SK-N-SH treated with all-trans-retinoic acid at 6 μM for 48 hours (cell line): ENCODE results near the gene KIAA0825.
"Not testable (repeated sequence)": the region's sequence is repeated elsewhere in the genome, so short reads cannot be mapped to it uniquely, and the experiment has no call there.

ENCODE experiments used
- ATAC-seq: fragments of 200-7000 bp; cut with Tn5 transposase; 3 replicates; pipeline ENCODE4 v1.9.1; 2020; ENCODE audit warnings: mild to moderate bottlenecking, moderate library complexity
- ARNTL ChIP-seq: fragments of 450-650 bp; formaldehyde crosslinking; IDR thresholded peaks from 2 replicates; pipeline ENCODE4 v1.5.0; 2020; ENCODE audit warnings: low read depth, mild to moderate bottlenecking, moderate library complexity, borderline replicate concordance
- BACH2 ChIP-seq: fragments of 250-450 bp; sonication (Bioruptor Pico); IDR thresholded peaks from 2 replicates; pipeline ENCODE4 v1.9.0; 2021; ENCODE audit warnings: mild to moderate bottlenecking, borderline replicate concordance
- CSDC2 ChIP-seq: fragments of 250-450 bp; sonication (Bioruptor Pico); IDR thresholded peaks from 2 replicates; pipeline ENCODE4 v1.5.0; 2020; ENCODE audit warnings: mild to moderate bottlenecking, moderate library complexity
- ESRRG ChIP-seq: fragments of 250-450 bp; sonication (Bioruptor Pico); IDR thresholded peaks from 2 replicates; pipeline ENCODE4 v1.6.1; 2021; ENCODE audit warnings: mild to moderate bottlenecking
- GLIS3 ChIP-seq: fragments of 250-450 bp; sonication (Bioruptor Pico); IDR thresholded peaks from 2 replicates; pipeline ENCODE4 v1.5.0; 2020; ENCODE audit warnings: mild to moderate bottlenecking, moderate library complexity
- ISL1 ChIP-seq: fragments of 250-450 bp; sonication (Bioruptor Pico); IDR thresholded peaks from 2 replicates; pipeline ENCODE4 v2.1.2; 2022; ENCODE audit warnings: mild to moderate bottlenecking, moderate library complexity
- OSR1 ChIP-seq: fragments of 250-450 bp; sonication (Bioruptor Pico); IDR thresholded peaks from 2 replicates; pipeline ENCODE4 v1.8.0; 2022; ENCODE audit warnings: moderate library complexity, mild to moderate bottlenecking, inconsistent platforms
- PPARA ChIP-seq: fragments of 250-450 bp; sonication (Bioruptor Pico); IDR thresholded peaks from 2 replicates; pipeline ENCODE4 v1.5.0; 2020; ENCODE audit warnings: mild to moderate bottlenecking, borderline replicate concordance
- RARB ChIP-seq: fragments of 250-450 bp; sonication (Bioruptor Pico); IDR thresholded peaks from 2 replicates; pipeline ENCODE4 v1.8.0; 2021; ENCODE audit warnings: mild to moderate bottlenecking, moderate library complexity
- TCF4 ChIP-seq: fragments of 250-450 bp; sonication (Bioruptor Pico); IDR thresholded peaks from 2 replicates; pipeline ENCODE4 v1.8.0; 2021; ENCODE audit warnings: mild to moderate bottlenecking, moderate library complexity, borderline replicate concordance
- TOX ChIP-seq: fragments of 250-450 bp; sonication (Bioruptor Pico); IDR thresholded peaks from 2 replicates; pipeline ENCODE4 v1.8.0; 2021; ENCODE audit warnings: mild to moderate bottlenecking, moderate library complexity, borderline replicate concordance
- ZC3H10 ChIP-seq: fragments of 250-450 bp; sonication (Bioruptor Pico); IDR thresholded peaks from 2 replicates; pipeline ENCODE4 v1.5.1; 2021; ENCODE audit warnings: mild to moderate bottlenecking, moderate library complexity
- ZFP3 ChIP-seq: fragments of 250-450 bp; sonication (Bioruptor Pico); IDR thresholded peaks from 2 replicates; pipeline ENCODE4 v1.5.0; 2020; ENCODE audit warnings: mild to moderate bottlenecking, moderate library complexity
- ZFP30 ChIP-seq: fragments of 450-650 bp; formaldehyde crosslinking; IDR thresholded peaks from 2 replicates; pipeline ENCODE4 v1.5.0; 2022; ENCODE audit warnings: mild to moderate bottlenecking, moderate library complexity
- ZNF565 ChIP-seq: fragments of 450-650 bp; formaldehyde crosslinking; conservative IDR thresholded peaks from 2 replicates; pipeline ENCODE4 v1.5.0; 2020; ENCODE audit warnings: low read depth, mild to moderate bottlenecking, moderate library complexity
- ZNF70 ChIP-seq: fragments of 450-650 bp; formaldehyde crosslinking; IDR thresholded peaks from 2 replicates; pipeline ENCODE4 v1.5.0; 2020; ENCODE audit warnings: mild to moderate bottlenecking, moderate library complexity
- ZNF8 ChIP-seq: fragments of 450-650 bp; formaldehyde crosslinking; IDR thresholded peaks from 2 replicates; pipeline ENCODE4 v1.5.0; 2020; ENCODE audit warnings: mild to moderate bottlenecking, moderate library complexity
- TF ChIP-seq, protein P1 (sequence below): fragments of 250-450 bp; sonication (Bioruptor Pico); IDR thresholded peaks from 2 replicates; pipeline ENCODE4 v1.8.0; 2021; ENCODE audit warnings: low read depth, mild to moderate bottlenecking, moderate library complexity, borderline replicate concordance
- TF ChIP-seq, protein P2 (sequence below): fragments of 250-450 bp; sonication (Bioruptor Pico); IDR thresholded peaks from 2 replicates; pipeline ENCODE4 v1.5.1; 2021; ENCODE audit warnings: mild to moderate bottlenecking, moderate library complexity
- TF ChIP-seq, protein P3 (sequence below): fragments of 250-450 bp; sonication (Bioruptor Pico); IDR thresholded peaks from 2 replicates; pipeline ENCODE4 v1.5.1; 2020; ENCODE audit warnings: low read depth, mild to moderate bottlenecking, moderate library complexity
- TF ChIP-seq, protein P4 (sequence below): fragments of 250-450 bp; sonication (Bioruptor Pico); IDR thresholded peaks from 2 replicates; pipeline ENCODE4 v1.5.0; 2020; ENCODE audit warnings: mild to moderate bottlenecking, moderate library complexity
- TF ChIP-seq, protein P5 (sequence below): fragments of 250-450 bp; sonication (Bioruptor Pico); IDR thresholded peaks from 2 replicates; pipeline ENCODE4 v1.8.0; 2020; ENCODE audit warnings: mild to moderate bottlenecking, moderate library complexity, borderline replicate concordance

Gene KIAA0825

DNA sequence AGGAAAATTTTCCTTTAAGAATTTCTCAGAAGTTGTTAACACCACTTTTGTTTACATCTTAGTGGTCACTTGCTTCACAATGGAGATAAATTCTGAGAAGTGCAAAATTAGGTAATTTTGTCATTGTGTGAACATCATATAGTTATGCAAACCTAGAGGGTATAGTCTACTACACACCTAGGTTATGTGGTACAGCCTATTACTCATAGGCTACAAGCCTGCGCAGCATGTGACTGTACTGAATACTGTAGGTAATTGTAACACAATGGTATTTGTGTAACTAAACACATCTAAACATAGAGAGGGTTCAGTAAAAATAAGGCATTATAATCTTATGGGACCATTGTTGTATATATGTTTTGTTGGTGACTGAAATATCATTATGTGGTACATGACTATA lies 488.3 kb downstream of the KIAA0825 start:
- no peak for ATAC-seq
- TF ChIP-seq ZNF70, result no peak
- TF ChIP-seq ARNTL (CRISPR knock-in tag), result no peak
- no peak for TF ChIP-seq OSR1
- no peak for TF ChIP-seq PPARA (CRISPR knock-in tag)
- no peak for TF ChIP-seq GLIS3 (CRISPR knock-in tag)
- TF ChIP-seq ISL1 (CRISPR knock-in tag), result no peak
- TF ChIP-seq TCF4 (CRISPR knock-in tag), result no peak
- no peak for TF ChIP-seq ESRRG (CRISPR knock-in tag)
- no peak for TF ChIP-seq ZFP30

DNA sequence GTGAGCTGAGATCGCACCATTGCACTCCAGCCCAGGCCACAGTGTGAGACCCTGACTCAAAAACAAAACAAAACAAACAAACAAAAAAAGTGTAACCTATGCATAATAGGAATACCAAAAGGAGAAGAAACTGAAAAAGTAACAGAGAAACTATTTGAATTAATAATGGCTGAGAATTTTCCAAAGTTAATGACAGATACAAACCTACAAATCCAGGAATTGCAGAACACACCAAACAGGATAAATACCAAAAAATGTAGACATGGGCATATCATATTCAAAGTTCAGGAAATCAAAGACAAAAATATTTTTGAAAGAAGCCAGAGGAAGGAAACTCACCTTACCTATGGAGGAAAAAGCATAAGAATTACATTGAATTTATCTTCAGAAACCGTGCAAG lies 493.3 kb downstream of the KIAA0825 start:
- no peak for ATAC-seq
- TF ChIP-seq, protein P1, sequence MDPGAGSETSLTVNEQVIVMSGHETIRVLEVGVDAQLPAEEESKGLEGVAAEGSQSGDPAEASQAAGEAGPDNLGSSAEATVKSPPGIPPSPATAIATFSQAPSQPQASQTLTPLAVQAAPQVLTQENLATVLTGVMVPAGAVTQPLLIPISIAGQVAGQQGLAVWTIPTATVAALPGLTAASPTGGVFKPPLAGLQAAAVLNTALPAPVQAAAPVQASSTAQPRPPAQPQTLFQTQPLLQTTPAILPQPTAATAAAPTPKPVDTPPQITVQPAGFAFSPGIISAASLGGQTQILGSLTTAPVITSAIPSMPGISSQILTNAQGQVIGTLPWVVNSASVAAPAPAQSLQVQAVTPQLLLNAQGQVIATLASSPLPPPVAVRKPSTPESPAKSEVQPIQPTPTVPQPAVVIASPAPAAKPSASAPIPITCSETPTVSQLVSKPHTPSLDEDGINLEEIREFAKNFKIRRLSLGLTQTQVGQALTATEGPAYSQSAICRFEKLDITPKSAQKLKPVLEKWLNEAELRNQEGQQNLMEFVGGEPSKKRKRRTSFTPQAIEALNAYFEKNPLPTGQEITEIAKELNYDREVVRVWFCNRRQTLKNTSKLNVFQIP (CRISPR knock-in tag), result no peak
- TF ChIP-seq ZNF565 (no peak), PPARA (CRISPR knock-in tag) (no peak), CSDC2 (CRISPR knock-in tag) (no peak), ZNF8 (CRISPR knock-in tag) (no peak), ZFP30 (no peak), TCF4 (CRISPR knock-in tag) (no peak), BACH2 (no peak), GLIS3 (CRISPR knock-in tag) (no peak)
- TF ChIP-seq, protein P2, sequence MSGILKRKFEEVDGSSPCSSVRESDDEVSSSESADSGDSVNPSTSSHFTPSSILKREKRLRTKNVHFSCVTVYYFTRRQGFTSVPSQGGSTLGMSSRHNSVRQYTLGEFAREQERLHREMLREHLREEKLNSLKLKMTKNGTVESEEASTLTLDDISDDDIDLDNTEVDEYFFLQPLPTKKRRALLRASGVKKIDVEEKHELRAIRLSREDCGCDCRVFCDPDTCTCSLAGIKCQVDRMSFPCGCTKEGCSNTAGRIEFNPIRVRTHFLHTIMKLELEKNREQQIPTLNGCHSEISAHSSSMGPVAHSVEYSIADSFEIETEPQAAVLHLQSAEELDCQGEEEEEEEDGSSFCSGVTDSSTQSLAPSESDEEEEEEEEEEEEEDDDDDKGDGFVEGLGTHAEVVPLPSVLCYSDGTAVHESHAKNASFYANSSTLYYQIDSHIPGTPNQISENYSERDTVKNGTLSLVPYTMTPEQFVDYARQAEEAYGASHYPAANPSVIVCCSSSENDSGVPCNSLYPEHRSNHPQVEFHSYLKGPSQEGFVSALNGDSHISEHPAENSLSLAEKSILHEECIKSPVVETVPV, result no peak
- TF ChIP-seq, protein P3, sequence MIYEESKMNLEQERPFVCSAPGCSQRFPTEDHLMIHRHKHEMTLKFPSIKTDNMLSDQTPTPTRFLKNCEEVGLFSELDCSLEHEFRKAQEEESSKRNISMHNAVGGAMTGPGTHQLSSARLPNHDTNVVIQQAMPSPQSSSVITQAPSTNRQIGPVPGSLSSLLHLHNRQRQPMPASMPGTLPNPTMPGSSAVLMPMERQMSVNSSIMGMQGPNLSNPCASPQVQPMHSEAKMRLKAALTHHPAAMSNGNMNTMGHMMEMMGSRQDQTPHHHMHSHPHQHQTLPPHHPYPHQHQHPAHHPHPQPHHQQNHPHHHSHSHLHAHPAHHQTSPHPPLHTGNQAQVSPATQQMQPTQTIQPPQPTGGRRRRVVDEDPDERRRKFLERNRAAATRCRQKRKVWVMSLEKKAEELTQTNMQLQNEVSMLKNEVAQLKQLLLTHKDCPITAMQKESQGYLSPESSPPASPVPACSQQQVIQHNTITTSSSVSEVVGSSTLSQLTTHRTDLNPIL (CRISPR knock-in tag), result no peak
- TF ChIP-seq, protein P4, sequence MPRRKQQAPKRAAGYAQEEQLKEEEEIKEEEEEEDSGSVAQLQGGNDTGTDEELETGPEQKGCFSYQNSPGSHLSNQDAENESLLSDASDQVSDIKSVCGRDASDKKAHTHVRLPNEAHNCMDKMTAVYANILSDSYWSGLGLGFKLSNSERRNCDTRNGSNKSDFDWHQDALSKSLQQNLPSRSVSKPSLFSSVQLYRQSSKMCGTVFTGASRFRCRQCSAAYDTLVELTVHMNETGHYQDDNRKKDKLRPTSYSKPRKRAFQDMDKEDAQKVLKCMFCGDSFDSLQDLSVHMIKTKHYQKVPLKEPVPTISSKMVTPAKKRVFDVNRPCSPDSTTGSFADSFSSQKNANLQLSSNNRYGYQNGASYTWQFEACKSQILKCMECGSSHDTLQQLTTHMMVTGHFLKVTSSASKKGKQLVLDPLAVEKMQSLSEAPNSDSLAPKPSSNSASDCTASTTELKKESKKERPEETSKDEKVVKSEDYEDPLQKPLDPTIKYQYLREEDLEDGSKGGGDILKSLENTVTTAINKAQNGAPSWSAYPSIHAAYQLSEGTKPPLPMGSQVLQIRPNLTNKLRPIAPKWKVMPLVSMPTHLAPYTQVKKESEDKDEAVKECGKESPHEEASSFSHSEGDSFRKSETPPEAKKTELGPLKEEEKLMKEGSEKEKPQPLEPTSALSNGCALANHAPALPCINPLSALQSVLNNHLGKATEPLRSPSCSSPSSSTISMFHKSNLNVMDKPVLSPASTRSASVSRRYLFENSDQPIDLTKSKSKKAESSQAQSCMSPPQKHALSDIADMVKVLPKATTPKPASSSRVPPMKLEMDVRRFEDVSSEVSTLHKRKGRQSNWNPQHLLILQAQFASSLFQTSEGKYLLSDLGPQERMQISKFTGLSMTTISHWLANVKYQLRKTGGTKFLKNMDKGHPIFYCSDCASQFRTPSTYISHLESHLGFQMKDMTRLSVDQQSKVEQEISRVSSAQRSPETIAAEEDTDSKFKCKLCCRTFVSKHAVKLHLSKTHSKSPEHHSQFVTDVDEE (CRISPR knock-in tag), result no peak
- TF ChIP-seq, all 23 proteins: peak for 0

DNA sequence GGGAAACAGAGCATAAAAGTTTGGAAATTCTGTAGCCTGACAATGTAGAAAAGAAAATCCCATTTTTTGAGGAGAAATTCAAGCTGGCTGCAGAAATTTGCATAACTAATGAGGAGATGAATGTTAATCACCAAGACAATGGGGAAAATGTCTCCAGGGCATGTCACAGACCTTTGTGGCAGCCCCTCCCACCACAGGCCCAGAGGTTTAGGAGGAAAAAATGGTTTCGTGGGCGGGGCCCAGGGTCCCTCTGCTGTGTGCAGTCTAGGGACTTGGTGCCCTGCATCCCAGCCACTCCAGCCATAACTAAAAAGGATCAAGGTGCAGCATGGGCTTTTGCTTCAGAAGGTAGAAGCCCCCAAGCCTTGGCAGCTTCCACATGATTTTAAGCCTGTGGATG lies 502.1 kb downstream of the KIAA0825 start:
- not testable (repeated sequence) for ATAC-seq

DNA sequence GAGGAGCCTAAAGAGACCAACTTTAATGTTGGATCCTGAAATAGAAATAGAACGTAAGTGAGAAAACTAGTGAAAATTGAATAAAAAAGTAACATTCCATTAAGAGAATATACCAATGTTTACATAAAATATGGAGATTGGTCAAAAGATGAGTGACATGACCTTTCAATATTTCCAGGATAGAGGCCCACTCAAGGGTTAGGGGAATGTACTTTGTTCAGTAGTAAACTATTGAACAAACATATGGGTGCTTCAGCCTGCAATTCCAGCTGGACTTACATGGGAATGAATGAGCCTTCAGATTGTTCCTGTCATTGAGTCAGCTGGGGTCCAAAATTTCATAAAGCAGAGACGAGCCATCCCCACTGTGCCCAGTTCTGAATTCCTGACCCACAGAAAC lies 505.3 kb downstream of the KIAA0825 start:
- TF ChIP-seq RARB, result no peak
- TF ChIP-seq ESRRG (CRISPR knock-in tag), result no peak
- no peak for TF ChIP-seq OSR1
- no peak for TF ChIP-seq ZNF8 (CRISPR knock-in tag)
- TF ChIP-seq, protein P5, sequence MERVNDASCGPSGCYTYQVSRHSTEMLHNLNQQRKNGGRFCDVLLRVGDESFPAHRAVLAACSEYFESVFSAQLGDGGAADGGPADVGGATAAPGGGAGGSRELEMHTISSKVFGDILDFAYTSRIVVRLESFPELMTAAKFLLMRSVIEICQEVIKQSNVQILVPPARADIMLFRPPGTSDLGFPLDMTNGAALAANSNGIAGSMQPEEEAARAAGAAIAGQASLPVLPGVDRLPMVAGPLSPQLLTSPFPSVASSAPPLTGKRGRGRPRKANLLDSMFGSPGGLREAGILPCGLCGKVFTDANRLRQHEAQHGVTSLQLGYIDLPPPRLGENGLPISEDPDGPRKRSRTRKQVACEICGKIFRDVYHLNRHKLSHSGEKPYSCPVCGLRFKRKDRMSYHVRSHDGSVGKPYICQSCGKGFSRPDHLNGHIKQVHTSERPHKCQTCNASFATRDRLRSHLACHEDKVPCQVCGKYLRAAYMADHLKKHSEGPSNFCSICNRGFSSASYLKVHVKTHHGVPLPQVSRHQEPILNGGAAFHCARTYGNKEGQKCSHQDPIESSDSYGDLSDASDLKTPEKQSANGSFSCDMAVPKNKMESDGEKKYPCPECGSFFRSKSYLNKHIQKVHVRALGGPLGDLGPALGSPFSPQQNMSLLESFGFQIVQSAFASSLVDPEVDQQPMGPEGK (CRISPR knock-in tag), result no peak
- TF ChIP-seq ZFP30, result no peak
- no peak for TF ChIP-seq GLIS3 (CRISPR knock-in tag)
- no peak for TF ChIP-seq BACH2
- no peak for TF ChIP-seq TOX
- no peak for TF ChIP-seq ZFP3 (CRISPR knock-in tag)
- TF ChIP-seq, protein P3 (CRISPR knock-in tag), result no peak
- TF ChIP-seq ARNTL (CRISPR knock-in tag), result no peak
- TF ChIP-seq, protein P4 (CRISPR knock-in tag), result no peak
- no peak for TF ChIP-seq ZC3H10
- no peak for TF ChIP-seq TCF4 (CRISPR knock-in tag)
- no peak for TF ChIP-seq CSDC2 (CRISPR knock-in tag)
- ATAC-seq, result no peak
